Liver (tissue), 3 donors: Measurements from ENCODE around the gene RSPO4.

Experiments
- ATF3 ChIP-seq: IDR thresholded peaks from 2 replicates; pipeline ENCODE4 v1.6.1; 2016; ENCODE audit warnings: antibody characterized with exemption
- CTCF ChIP-seq: fragments of 150-350 bp; IDR thresholded peaks from 2 replicates; pipeline ENCODE4 v1.5.1; 2017; ENCODE audit warnings: improper control_type of control experiment, low read depth, low read length; ENCODE audit not compliant: missing input control
- MAX ChIP-seq: IDR thresholded peaks from 2 replicates; pipeline ENCODE4 v1.6.1; 2016; ENCODE audit warnings: antibody characterized with exemption
- YY1 ChIP-seq: IDR thresholded peaks from 2 replicates; pipeline ENCODE4 v1.6.1; 2016; ENCODE audit warnings: antibody characterized with exemption, mild to moderate bottlenecking
- donor health status: healthy.
- donor health status: healthy.

- TF ChIP-seq CTCF (no peak), YY1 (no peak), ATF3 (no peak), MAX (no peak)
Observed at GRCh38 chr20:1005452-1006027, 3.4 kb upstream of the RSPO4 start.
